Calu3 (cell line): ENCODE data around the gene CLCN7. TPM values are rescaled to one million over a fixed set of nuclear protein-coding genes. Genes with fewer than 3 reads are reported as not detected.

Source experiments
- Bru-seq: library from RNA; stranded (reverse); fragments of 400-500 nt; gene quantifications from one replicate; lab custom pipeline; 2021; lab: Mats Ljungman, UMichigan
- BruChase-seq, 2 experiments: library from RNA; stranded (reverse); fragments of 400-500 nt; gene quantifications; one replicate each; lab custom pipeline; 2021; lab: Mats Ljungman, UMichigan
- BruUV-seq: library from RNA; stranded (reverse); fragments of 400-500 nt; replicated peaks from 2 replicates; lab custom pipeline; 2021; lab: Mats Ljungman, UMichigan
- CTCF ChIA-PET: fragments of 300-600 bp; sonication (Branson Sonifier 250); formaldehyde crosslinking; loops from one replicate; lab custom pipeline; 2022; ENCODE audit warnings: antibody characterized with exemption; lab: Charles Lee
- DNase-seq: peaks from one replicate; pipeline ENCODE4 v3.0.0; 2022
- H3K27ac Mint-ChIP-seq: one replicate; pipeline ENCODE4 v1.8.0; 2022; ENCODE audit warnings: mixed read lengths; ENCODE audit not compliant: unreplicated experiment
- H3K27me3 Mint-ChIP-seq: one replicate; pipeline ENCODE4 v1.8.0; 2022; ENCODE audit warnings: mixed read lengths; ENCODE audit not compliant: unreplicated experiment
- H3K36me3 Mint-ChIP-seq: one replicate; pipeline ENCODE4 v1.8.0; 2022; ENCODE audit warnings: mild to moderate bottlenecking, moderate library complexity, mixed read lengths; ENCODE audit not compliant: insufficient read depth, unreplicated experiment
- H3K4me1 Mint-ChIP-seq: one replicate; pipeline ENCODE4 v1.8.0; 2022; ENCODE audit warnings: mild to moderate bottlenecking, low read depth, mixed read lengths; ENCODE audit not compliant: unreplicated experiment
- H3K4me3 Mint-ChIP-seq: one replicate; pipeline ENCODE4 v1.8.0; 2022; ENCODE audit warnings: mild to moderate bottlenecking, low read depth, moderate library complexity, mixed read lengths; ENCODE audit not compliant: unreplicated experiment
- H3K9me3 Mint-ChIP-seq: one replicate; pipeline ENCODE4 v1.8.0; 2022; ENCODE audit warnings: low read depth, mixed read lengths; ENCODE audit not compliant: unreplicated experiment
- CTCF ChIP-seq: fragments of 200-600 bp; IDR thresholded peaks from one replicate; pipeline ENCODE4 v1.8.0; 2022; ENCODE audit warnings: antibody characterized with exemption; ENCODE audit not compliant: unreplicated experiment
- intact Hi-C: fragments of 100-400 bp; cut with micrococcal nuclease; formaldehyde crosslinking; loops from one replicate; pipeline ENCODE4 v1.10.0; 2022; ENCODE audit not compliant: unreplicated experiment
- long read RNA-seq: library from polyadenylated mRNA; stranded (forward); transcript quantifications from one replicate; pipeline ENCODE4 v2.0.0, GENCODE V29; 2022
- total RNA-seq: library from RNA; stranded (reverse); gene quantifications from 2 replicates; pipeline ENCODE4 v1.2.3, GENCODE V29; 2022

CLCN7 gene
- total RNA-seq (117 and 122 TPM in 2 replicates), Bru-seq, nascent RNA (percentile 49 among the genes with signal in this experiment), BruChase-seq, experiment 1, labeled RNA remaining after a 6-hour chase (percentile 77 among the genes with signal in this experiment), BruChase-seq, experiment 2, labeled RNA remaining after a 2-hour chase (percentile 70 among the genes with signal in this experiment)
- long read RNA-seq, full-length matches to known transcripts, result 40 of 82 reads
- long read RNA-seq, partial matches to known transcripts, result 9 of 82 reads
- long read RNA-seq, other reads (novel, unspliced or antisense), result 33 of 82 reads

- CTCF ChIA-PET, result interaction anchor here (0.6 to 1.0 kb wide), 2 partner anchors 17 to 18 kb away, joined by 4 read pairs; partner anchors contain the start of gene TELO2
- Mint-ChIP-seq H3K36me3 (peaks cover 33% of the 10 kb centered on the region), H3K4me3 (peak within 1 kb of the TSS; percentile 70), H3K27ac (peak within 1 kb of the TSS; percentile 50), H3K27me3 (no peaks in the 10 kb centered on the region), H3K4me1 (peaks cover 15% of the 10 kb centered on the region), H3K9me3 (peaks cover 3% of the 10 kb centered on the region)
- no peak for TF ChIP-seq CTCF
- DNase-seq, result peak; percentile 95
- TSS peak; percentile 71 for BruUV-seq
- intact Hi-C loops, result no loop called here
Observed at GRCh38 chr16:1474796-1475551, at the start of gene CLCN7. CLCN7 (minus strand) TSS chr16:1475028; CDS start chr16:1474974, 54 bp downstream.

GRCh38 chr16:1524366-1524765 lies 49.5 kb upstream of the CLCN7 start:
- peaks cover 7% of the 10 kb centered on the region for H3K36me3 Mint-ChIP-seq
- CTCF ChIA-PET, result no interaction called here
- no peaks in the 10 kb centered on the region for H3K27me3 Mint-ChIP-seq

GRCh38 chr16:1523581-1524245 lies 48.9 kb upstream of the CLCN7 start:
- DNase-seq, result no peak
- Mint-ChIP-seq H3K4me3 (no peak overlapping the region), H3K27me3 (no peaks in the 10 kb centered on the region), H3K36me3 (peaks cover 12% of the 10 kb centered on the region), H3K27ac (no peak overlapping the region), H3K4me1 (no peaks in the 10 kb centered on the region), H3K9me3 (no peaks in the 10 kb centered on the region)
- no TSS peak for BruUV-seq
- TF ChIP-seq CTCF, result no peak
- intact Hi-C loops, result no loop called here
- CTCF ChIA-PET, result no interaction called here

More at GRCh38 chr16:1524366-1524765, 49.5 kb upstream of the CLCN7 start:
- no peak for TF ChIP-seq CTCF
- no TSS peak for BruUV-seq
- Mint-ChIP-seq H3K4me1 (no peaks in the 10 kb centered on the region), H3K27ac (no peak overlapping the region), H3K9me3 (no peaks in the 10 kb centered on the region), H3K4me3 (no peak overlapping the region)
- no peak for DNase-seq
- intact Hi-C loops, result no loop called here

GRCh38 chr16:1520461-1520860 lies 45.6 kb upstream of the CLCN7 start:
- no peaks in the 10 kb centered on the region for H3K27me3 Mint-ChIP-seq
- intact Hi-C loops, result no loop called here
- TF ChIP-seq CTCF, result no peak
- H3K9me3 Mint-ChIP-seq, result no peaks in the 10 kb centered on the region
- H3K27ac Mint-ChIP-seq, result no peak overlapping the region
- BruUV-seq, result no TSS peak
- DNase-seq, result no peak
- no peak overlapping the region for H3K4me3 Mint-ChIP-seq
- peaks cover 9% of the 10 kb centered on the region for H3K36me3 Mint-ChIP-seq
- CTCF ChIA-PET, result no interaction called here
- H3K4me1 Mint-ChIP-seq, result no peaks in the 10 kb centered on the region
